ENCODE data around the gene KLHL6. TPM values are rescaled to one million over a fixed set of nuclear protein-coding genes. Genes with fewer than 3 reads are reported as not detected.

KLHL6 gene
- total and polyA plus RNA-seq, 10 of the 15 experiments (the other 5 are each of a cell fraction or from before 2014, with no cell fraction given): 4.0 to 91.8 (median 24.4) TPM

DNA sequence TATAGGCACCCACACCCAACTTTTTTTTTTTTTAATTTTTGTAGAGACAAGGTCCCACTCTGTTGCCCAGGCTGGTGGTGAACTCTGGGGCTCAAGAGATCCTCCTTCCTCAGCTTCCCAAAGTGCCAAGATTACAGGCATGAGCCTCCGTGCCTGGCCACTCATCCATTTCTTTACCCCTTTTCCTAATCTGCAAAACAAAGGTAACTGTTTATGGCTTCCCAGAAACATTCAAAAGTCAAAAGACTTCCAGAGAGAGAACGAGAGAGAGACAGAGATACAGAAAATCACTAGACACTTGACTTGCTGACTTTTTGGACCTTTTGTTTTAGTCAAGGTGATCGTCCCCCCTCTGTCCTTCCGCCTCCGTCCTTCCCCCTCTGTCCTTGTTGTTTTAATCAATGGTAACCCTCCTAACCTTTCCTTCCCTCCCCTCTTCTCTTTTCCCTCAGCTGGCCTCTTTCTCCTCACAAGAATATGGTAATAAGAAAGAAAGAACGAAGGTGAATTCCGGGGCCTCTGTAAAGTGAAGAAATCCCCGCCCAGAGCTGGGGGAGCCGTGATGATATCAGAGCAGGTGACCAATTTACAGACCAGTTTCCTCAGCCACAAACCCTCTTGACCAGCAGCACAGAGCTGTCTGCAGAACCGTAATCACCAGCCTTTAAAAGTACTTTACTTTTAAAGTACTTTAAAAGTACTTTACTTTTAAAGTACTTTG is 21.9 kb downstream of the KLHL6 start (continued):
- TF ChIP-seq ZBTB33 (IDR thresholded peaks at IDR 0.05) (no peak), PAX5 (IDR thresholded peaks at IDR 0.05; ENCODE audit: borderline replicate concordance, low read depth, low read length) (no peak), EGR1 (IDR thresholded peaks at IDR 0.05; ENCODE audit: borderline replicate concordance in 1 of 2, low read depth in 2 of 2, low read length in 2 of 2) (no peak), STAT3 (IDR thresholded peaks at IDR 0.05; ENCODE audit: low read depth, low read length) (no peak), TCF7 (IDR thresholded peaks at IDR 0.05; ENCODE audit: borderline replicate concordance) (no peak), SP1 (IDR thresholded peaks at IDR 0.05; ENCODE audit: low read depth, low read length) (peak; percentile 26), RCOR1 (conservative IDR thresholded peaks at IDR 0.05; ENCODE audit: low read depth, low read length) (no peak; the same call in 1 of the 2 replicates), MEF2A (IDR thresholded peaks at IDR 0.05; ENCODE audit: insufficient read depth, low read depth, low read length) (no peak), EP300 (IDR thresholded peaks at IDR 0.05; ENCODE audit: borderline replicate concordance in 1 of 2, control insufficient read depth in 1 of 2, low read depth in 2 of 2, low read length in 2 of 2) (peak; percentile 14 to 34; a peak in 1 of 4 replicates), BMI1 (IDR thresholded peaks at IDR 0.05; ENCODE audit: borderline replicate concordance) (no peak), RELB (IDR thresholded peaks at IDR 0.05; ENCODE audit: low read depth) (peak; percentile 91; the same call in 1 of the 2 replicates), YY1 (IDR thresholded peaks at IDR 0.05; ENCODE audit: low read depth, low read length) (no peak), KAT2A (conservative IDR thresholded peaks at IDR 0.05; ENCODE audit: control insufficient read depth, low read depth, low read length) (no peak), RAD51 (IDR thresholded peaks at IDR 0.05) (peak; percentile 82), CHD1 (IDR thresholded peaks at IDR 0.05; ENCODE audit: low read depth, low read length) (0 out of 2 replicates have a peak, but pooled peaks have one; percentile 27), ESRRA (IDR thresholded peaks at IDR 0.05; ENCODE audit: low read length) (no peak), CBFB (IDR thresholded peaks at IDR 0.05; ENCODE audit: low read depth) (no peak), E2F4 (IDR thresholded peaks at IDR 0.05; ENCODE audit: low read depth, low read length) (no peak), SMARCA5 (IDR thresholded peaks at IDR 0.05) (no peak)
- TF ChIP-seq, protein P1, sequence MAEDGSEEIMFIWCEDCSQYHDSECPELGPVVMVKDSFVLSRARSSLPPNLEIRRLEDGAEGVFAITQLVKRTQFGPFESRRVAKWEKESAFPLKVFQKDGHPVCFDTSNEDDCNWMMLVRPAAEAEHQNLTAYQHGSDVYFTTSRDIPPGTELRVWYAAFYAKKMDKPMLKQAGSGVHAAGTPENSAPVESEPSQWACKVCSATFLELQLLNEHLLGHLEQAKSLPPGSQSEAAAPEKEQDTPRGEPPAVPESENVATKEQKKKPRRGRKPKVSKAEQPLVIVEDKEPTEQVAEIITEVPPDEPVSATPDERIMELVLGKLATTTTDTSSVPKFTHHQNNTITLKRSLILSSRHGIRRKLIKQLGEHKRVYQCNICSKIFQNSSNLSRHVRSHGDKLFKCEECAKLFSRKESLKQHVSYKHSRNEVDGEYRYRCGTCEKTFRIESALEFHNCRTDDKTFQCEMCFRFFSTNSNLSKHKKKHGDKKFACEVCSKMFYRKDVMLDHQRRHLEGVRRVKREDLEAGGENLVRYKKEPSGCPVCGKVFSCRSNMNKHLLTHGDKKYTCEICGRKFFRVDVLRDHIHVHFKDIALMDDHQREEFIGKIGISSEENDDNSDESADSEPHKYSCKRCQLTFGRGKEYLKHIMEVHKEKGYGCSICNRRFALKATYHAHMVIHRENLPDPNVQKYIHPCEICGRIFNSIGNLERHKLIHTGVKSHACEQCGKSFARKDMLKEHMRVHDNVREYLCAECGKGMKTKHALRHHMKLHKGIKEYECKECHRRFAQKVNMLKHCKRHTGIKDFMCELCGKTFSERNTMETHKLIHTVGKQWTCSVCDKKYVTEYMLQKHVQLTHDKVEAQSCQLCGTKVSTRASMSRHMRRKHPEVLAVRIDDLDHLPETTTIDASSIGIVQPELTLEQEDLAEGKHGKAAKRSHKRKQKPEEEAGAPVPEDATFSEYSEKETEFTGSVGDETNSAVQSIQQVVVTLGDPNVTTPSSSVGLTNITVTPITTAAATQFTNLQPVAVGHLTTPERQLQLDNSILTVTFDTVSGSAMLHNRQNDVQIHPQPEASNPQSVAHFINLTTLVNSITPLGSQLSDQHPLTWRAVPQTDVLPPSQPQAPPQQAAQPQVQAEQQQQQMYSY (CRISPR knock-in tag; IDR thresholded peaks at IDR 0.05): 0 out of 2 replicates have a peak, but pooled peaks have one; percentile 33
